A673 (cell line): ENCODE data around the gene PARP4. TPM values are rescaled to one million over a fixed set of nuclear protein-coding genes. Genes with fewer than 3 reads are reported as not detected.

Experiments
- BruUV-seq: library from RNA; stranded (reverse); fragments of 400-500 nt; replicated peaks from 2 replicates; lab custom pipeline; 2021; lab: Mats Ljungman, UMichigan
- CTCF ChIA-PET: fragments of 300-600 bp; sonication (Branson Sonifier 250); formaldehyde crosslinking; loops from one replicate; lab custom pipeline; 2022; ENCODE audit warnings: antibody characterized with exemption; lab: Charles Lee
- POLR2A ChIA-PET: fragments of 300-600 bp; sonication (Branson Sonifier 250); formaldehyde crosslinking; loops from one replicate; lab custom pipeline; 2022; ENCODE audit warnings: antibody characterized with exemption; ENCODE audit not compliant: low non-redundant PET; lab: Charles Lee
- DNase-seq: peaks from one replicate; pipeline ENCODE4 v3.0.0-alpha.2; 2015; ENCODE audit warnings: low spot score
- H3K27ac ChIP-seq: fragments of 200-600 bp; sonication (generic); 2 replicates; pipeline ENCODE4 v1.5.1; 2016; ENCODE audit warnings: mixed run types, low read depth, mild to moderate bottlenecking, mixed read lengths, antibody characterized with exemption, low read length; ENCODE audit not compliant: poor library complexity, severe bottlenecking
- H3K27me3 ChIP-seq: fragments of 200-600 bp; sonication (generic); replicated peaks from 2 replicates; pipeline ENCODE4 v1.6.1; 2017; ENCODE audit warnings: mixed run types, low read depth, mild to moderate bottlenecking, mixed read lengths, antibody characterized with exemption, low read length; ENCODE audit not compliant: insufficient read depth, poor library complexity
- H3K36me3 ChIP-seq: fragments of 200-600 bp; sonication (generic); 2 replicates; pipeline ENCODE4 v1.6.1; 2016; ENCODE audit warnings: mixed run types, mild to moderate bottlenecking, mixed read lengths, antibody characterized with exemption, low read length; ENCODE audit not compliant: insufficient read depth, poor library complexity, severe bottlenecking
- H3K4me1 ChIP-seq: fragments of 200-600 bp; sonication (generic); 2 replicates; pipeline ENCODE4 v1.6.1; 2017; ENCODE audit warnings: mixed run types, mild to moderate bottlenecking, mixed read lengths, antibody characterized with exemption, low read length; ENCODE audit not compliant: insufficient read depth, poor library complexity, severe bottlenecking
- H3K4me3 ChIP-seq: fragments of 200-600 bp; sonication (generic); 2 replicates; pipeline ENCODE4 v1.5.1; 2016; ENCODE audit warnings: low read depth, mixed run types, mild to moderate bottlenecking, mixed read lengths, low read length; ENCODE audit not compliant: poor library complexity, severe bottlenecking
- H3K9me3 ChIP-seq: fragments of 200-600 bp; sonication (generic); 2 replicates; pipeline ENCODE4 v1.6.1; 2016; ENCODE audit warnings: mixed run types, low read depth, mild to moderate bottlenecking, mixed read lengths, antibody characterized with exemption, low read length; ENCODE audit not compliant: poor library complexity, severe bottlenecking
- EZH2 ChIP-seq: fragments of 200-600 bp; sonication (generic); IDR thresholded peaks from 2 replicates; pipeline ENCODE4 v1.6.1; 2017; ENCODE audit warnings: borderline replicate concordance, low read depth, mild to moderate bottlenecking, mixed read lengths, antibody characterized with exemption, low read length; ENCODE audit not compliant: poor library complexity, severe bottlenecking
- intact Hi-C: fragments of 100-400 bp; cut with micrococcal nuclease; formaldehyde crosslinking; loops from one replicate; pipeline ENCODE4 v1.10.0; 2022; ENCODE audit not compliant: unreplicated experiment
- total RNA-seq: library from RNA; stranded (reverse); gene quantifications from 2 replicates; pipeline ENCODE4 v1.2.3, GENCODE V29; 2021
- TF ChIP-seq, protein P1 (sequence below): fragments of 300-800, 200-600 bp; sonication (generic); conservative IDR thresholded peaks from 2 replicates; pipeline ENCODE4 v1.5.1; 2017; ENCODE audit warnings: low read depth, mild to moderate bottlenecking, antibody characterized with exemption, low read length, moderate library complexity, mixed read lengths

The PARP4 gene
- total RNA-seq, 1 experiment from 2014 or later = 66.8 TPM

DNA sequence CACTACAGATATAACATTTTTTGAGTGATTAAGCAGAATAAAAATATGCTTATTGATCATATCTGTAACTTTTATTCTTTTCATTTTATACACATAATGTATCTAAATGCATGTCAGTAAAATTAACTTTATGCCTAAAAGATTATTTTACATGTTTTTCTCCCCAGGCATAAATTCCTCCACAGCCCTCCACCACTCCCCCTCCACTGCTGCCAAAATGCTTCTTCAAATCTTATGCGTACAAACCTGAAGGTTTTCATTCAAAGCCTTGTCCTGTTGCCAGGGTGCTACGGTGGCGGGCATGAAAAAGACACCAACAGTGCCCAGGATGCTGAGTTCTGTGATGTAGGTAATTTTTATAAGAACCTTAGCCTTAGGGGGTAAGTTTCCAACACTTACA is 52.9 kb downstream of the PARP4 start:
- intact Hi-C loops = no loop called here
- no peak for TF ChIP-seq EZH2
- TF ChIP-seq, protein P1, sequence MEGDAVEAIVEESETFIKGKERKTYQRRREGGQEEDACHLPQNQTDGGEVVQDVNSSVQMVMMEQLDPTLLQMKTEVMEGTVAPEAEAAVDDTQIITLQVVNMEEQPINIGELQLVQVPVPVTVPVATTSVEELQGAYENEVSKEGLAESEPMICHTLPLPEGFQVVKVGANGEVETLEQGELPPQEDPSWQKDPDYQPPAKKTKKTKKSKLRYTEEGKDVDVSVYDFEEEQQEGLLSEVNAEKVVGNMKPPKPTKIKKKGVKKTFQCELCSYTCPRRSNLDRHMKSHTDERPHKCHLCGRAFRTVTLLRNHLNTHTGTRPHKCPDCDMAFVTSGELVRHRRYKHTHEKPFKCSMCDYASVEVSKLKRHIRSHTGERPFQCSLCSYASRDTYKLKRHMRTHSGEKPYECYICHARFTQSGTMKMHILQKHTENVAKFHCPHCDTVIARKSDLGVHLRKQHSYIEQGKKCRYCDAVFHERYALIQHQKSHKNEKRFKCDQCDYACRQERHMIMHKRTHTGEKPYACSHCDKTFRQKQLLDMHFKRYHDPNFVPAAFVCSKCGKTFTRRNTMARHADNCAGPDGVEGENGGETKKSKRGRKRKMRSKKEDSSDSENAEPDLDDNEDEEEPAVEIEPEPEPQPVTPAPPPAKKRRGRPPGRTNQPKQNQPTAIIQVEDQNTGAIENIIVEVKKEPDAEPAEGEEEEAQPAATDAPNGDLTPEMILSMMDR = no peak
- Histone ChIP-seq H3K4me1 (no peaks in the 10 kb centered on the region), H3K4me3 (no peak overlapping the region), H3K27me3 (no peaks in the 10 kb centered on the region), H3K36me3 (peaks cover 25% of the 10 kb centered on the region), H3K27ac (no peak overlapping the region), H3K9me3 (no peaks in the 10 kb centered on the region)
- CTCF ChIA-PET = no interaction called here
- no TSS peak for BruUV-seq
- POLR2A ChIA-PET = no interaction called here
- DNase-seq = no peak

DNA sequence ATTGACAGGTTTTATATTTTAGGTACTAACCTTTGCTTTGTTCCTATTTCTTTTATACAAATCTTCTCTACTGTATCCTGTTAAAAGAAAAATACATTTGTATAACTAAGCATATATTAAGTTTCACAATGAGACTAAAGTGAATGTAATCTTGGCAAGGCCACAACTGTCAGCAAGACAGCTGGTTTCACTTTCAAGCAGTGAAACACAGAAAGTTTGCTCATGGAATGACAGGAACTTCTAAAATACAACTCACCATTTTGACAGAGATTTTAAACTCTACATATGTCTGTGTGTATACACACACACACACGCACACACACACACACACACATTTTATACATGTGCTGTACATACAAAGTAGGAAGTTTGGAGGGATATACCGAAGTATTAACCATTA is 53.3 kb downstream of the PARP4 start:
- intact Hi-C loops = no loop called here
- no peak overlapping the region for H3K4me3 ChIP-seq
- CTCF ChIA-PET = no interaction called here
- no peaks in the 10 kb centered on the region for H3K27me3 ChIP-seq
- no peaks in the 10 kb centered on the region for H3K9me3 ChIP-seq
- H3K27ac ChIP-seq = no peak overlapping the region
- DNase-seq = peak; percentile 7
- no TSS peak for BruUV-seq
- H3K4me1 ChIP-seq = no peaks in the 10 kb centered on the region
- TF ChIP-seq, protein P1 = no peak
- TF ChIP-seq EZH2 = no peak
- POLR2A ChIA-PET = no interaction called here
- H3K36me3 ChIP-seq = peaks cover 29% of the 10 kb centered on the region

GRCh38 chr13:24458736-24459135 is 53.8 kb downstream of the PARP4 start:
- DNase-seq = no peak
- TF ChIP-seq EZH2 = no peak
- TF ChIP-seq, protein P1 = no peak
- ChIA-PET CTCF (no interaction called here), POLR2A (no interaction called here)
- intact Hi-C loops = no loop called here
- no peaks in the 10 kb centered on the region for H3K9me3 ChIP-seq
- H3K36me3 ChIP-seq = peaks cover 34% of the 10 kb centered on the region
- no peaks in the 10 kb centered on the region for H3K4me1 ChIP-seq
- BruUV-seq = no TSS peak
- H3K4me3 ChIP-seq = no peak overlapping the region
- no peak overlapping the region for H3K27ac ChIP-seq
- H3K27me3 ChIP-seq = no peaks in the 10 kb centered on the region
